Panc1 (cell line): ENCODE results near the gene MSTO1.

ENCODE experiments used
- POLR2AphosphoS5 ChIP-seq: IDR thresholded peaks from 2 replicates; pipeline ENCODE4 v1.6.1; 2012; ENCODE audit warnings: mild to moderate bottlenecking, low read depth, low read length, moderate library complexity
- SIN3A ChIP-seq: IDR thresholded peaks from 2 replicates; pipeline ENCODE4 v1.6.1; 2012; ENCODE audit warnings: low read depth, mild to moderate bottlenecking, low read length, moderate library complexity, borderline replicate concordance; ENCODE audit not compliant: insufficient read depth
- TCF7L2 ChIP-seq: IDR thresholded peaks from 2 replicates; pipeline ENCODE4 v1.6.1; 2011; ENCODE audit warnings: mild to moderate bottlenecking, low read depth, low read length, inconsistent platforms
- TF ChIP-seq, protein P1 (sequence below): fragments of 450-650 bp; IDR thresholded peaks from 2 replicates; pipeline ENCODE4 v1.5.1; 2017; ENCODE audit warnings: mild to moderate bottlenecking

- TF ChIP-seq, protein P1, sequence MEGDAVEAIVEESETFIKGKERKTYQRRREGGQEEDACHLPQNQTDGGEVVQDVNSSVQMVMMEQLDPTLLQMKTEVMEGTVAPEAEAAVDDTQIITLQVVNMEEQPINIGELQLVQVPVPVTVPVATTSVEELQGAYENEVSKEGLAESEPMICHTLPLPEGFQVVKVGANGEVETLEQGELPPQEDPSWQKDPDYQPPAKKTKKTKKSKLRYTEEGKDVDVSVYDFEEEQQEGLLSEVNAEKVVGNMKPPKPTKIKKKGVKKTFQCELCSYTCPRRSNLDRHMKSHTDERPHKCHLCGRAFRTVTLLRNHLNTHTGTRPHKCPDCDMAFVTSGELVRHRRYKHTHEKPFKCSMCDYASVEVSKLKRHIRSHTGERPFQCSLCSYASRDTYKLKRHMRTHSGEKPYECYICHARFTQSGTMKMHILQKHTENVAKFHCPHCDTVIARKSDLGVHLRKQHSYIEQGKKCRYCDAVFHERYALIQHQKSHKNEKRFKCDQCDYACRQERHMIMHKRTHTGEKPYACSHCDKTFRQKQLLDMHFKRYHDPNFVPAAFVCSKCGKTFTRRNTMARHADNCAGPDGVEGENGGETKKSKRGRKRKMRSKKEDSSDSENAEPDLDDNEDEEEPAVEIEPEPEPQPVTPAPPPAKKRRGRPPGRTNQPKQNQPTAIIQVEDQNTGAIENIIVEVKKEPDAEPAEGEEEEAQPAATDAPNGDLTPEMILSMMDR, result no peak
- TF ChIP-seq SIN3A (no peak), POLR2AphosphoS5 (no peak), TCF7L2 (no peak)
Measured at GRCh38 chr1:155569988-155570592, 39.9 kb upstream of the MSTO1 start.
